GM12878 (cell line): ENCODE results near the gene RAD51B. TPM values are rescaled to one million over a fixed set of nuclear protein-coding genes. Genes with fewer than 3 reads are reported as not detected.
A peak's percentile ranks its signal among the peaks of the same experiment; 100 is the strongest.

Source experiments
- CHD1 ChIP-seq: IDR thresholded peaks from 2 replicates; pipeline ENCODE4 v1.6.1; 2012; ENCODE audit warnings: low read depth, low read length, improper control_type of control experiment
- NFIC ChIP-seq: IDR thresholded peaks from 2 replicates; pipeline ENCODE4 v1.6.1; 2012; ENCODE audit warnings: low read depth, mild to moderate bottlenecking, inconsistent platforms, low read length, moderate library complexity
- RUNX3 ChIP-seq: IDR thresholded peaks from 2 replicates; pipeline ENCODE4 v1.6.1; 2012; ENCODE audit warnings: low read length, inconsistent platforms
- SP1 ChIP-seq: IDR thresholded peaks from one replicate; pipeline ENCODE4 v1.6.1; 2011; ENCODE audit warnings: low read depth, low read length
- STAT3 ChIP-seq: IDR thresholded peaks from 2 replicates; pipeline ENCODE4 v1.6.1; 2011; ENCODE audit warnings: low read depth, low read length, improper control_type of control experiment
- ZSCAN29 ChIP-seq: fragments of 450-650 bp; IDR thresholded peaks from 2 replicates; pipeline ENCODE4 v1.6.1; 2017; ENCODE audit warnings: mild to moderate bottlenecking, moderate library complexity
- ZZZ3 ChIP-seq: IDR thresholded peaks from 2 replicates; pipeline ENCODE4 v1.6.1; 2011; ENCODE audit warnings: low read depth; ENCODE audit not compliant: control insufficient read depth, insufficient read length
- polyA plus RNA-seq, 11 experiments: library from polyadenylated mRNA; depleted of rRNA in 4 of 11; unstranded in 6 of 11; stranded (reverse) in 5 of 11; fragments of >200 nt; fragmentation: Nextera tagmentation in 4 of 11; fragmentation: Illumina TruSeq in 1 of 11; extraction: Ambion mirVana in 4 of 11; extraction: Trizol in 1 of 11; gene quantifications; 1 replicate in 1 of 11; 2 replicates in 10 of 11; pipeline versions ENCODE4 v1.2.1 to v1.2.3, GENCODE V29; 2011 to 2016; ENCODE audit warnings: inconsistent platforms in 2 of 11, missing spikeins in 2 of 11, low read depth in 1 of 11
- total RNA-seq, 4 experiments: library from RNA; depleted of rRNA in 3 of 4; stranded (reverse); fragments of >200 nt in 3 of 4; fragmentation: Illumina TruSeq in 1 of 4; extraction: Trizol in 1 of 4; gene quantifications; 2 replicates each; pipeline versions ENCODE4 v1.2.1 to v1.2.3, GENCODE V29; 2013 to 2021
- TF ChIP-seq, protein P1 (sequence below): fragments of 150-350 bp; IDR thresholded peaks from 2 replicates; pipeline ENCODE4 v1.6.1; 2016; ENCODE audit warnings: low read depth, low read length

RAD51B gene
- total and polyA plus RNA-seq, 10 of the 15 experiments (the other 5 are each of a cell fraction or from before 2014, with no cell fraction given): 9.8 to 26.8 (median 21.3) TPM

GRCh38 chr14:68506645-68507419 lies 687.3 kb downstream of the RAD51B start (continued):
- 0 out of 2 replicates have a peak, but pooled peaks have one; percentile 85 for TF ChIP-seq STAT3
- TF ChIP-seq, protein P1, sequence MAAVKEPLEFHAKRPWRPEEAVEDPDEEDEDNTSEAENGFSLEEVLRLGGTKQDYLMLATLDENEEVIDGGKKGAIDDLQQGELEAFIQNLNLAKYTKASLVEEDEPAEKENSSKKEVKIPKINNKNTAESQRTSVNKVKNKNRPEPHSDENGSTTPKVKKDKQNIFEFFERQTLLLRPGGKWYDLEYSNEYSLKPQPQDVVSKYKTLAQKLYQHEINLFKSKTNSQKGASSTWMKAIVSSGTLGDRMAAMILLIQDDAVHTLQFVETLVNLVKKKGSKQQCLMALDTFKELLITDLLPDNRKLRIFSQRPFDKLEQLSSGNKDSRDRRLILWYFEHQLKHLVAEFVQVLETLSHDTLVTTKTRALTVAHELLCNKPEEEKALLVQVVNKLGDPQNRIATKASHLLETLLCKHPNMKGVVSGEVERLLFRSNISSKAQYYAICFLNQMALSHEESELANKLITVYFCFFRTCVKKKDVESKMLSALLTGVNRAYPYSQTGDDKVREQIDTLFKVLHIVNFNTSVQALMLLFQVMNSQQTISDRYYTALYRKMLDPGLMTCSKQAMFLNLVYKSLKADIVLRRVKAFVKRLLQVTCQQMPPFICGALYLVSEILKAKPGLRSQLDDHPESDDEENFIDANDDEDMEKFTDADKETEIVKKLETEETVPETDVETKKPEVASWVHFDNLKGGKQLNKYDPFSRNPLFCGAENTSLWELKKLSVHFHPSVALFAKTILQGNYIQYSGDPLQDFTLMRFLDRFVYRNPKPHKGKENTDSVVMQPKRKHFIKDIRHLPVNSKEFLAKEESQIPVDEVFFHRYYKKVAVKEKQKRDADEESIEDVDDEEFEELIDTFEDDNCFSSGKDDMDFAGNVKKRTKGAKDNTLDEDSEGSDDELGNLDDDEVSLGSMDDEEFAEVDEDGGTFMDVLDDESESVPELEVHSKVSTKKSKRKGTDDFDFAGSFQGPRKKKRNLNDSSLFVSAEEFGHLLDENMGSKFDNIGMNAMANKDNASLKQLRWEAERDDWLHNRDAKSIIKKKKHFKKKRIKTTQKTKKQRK: no peak
- no peak for TF ChIP-seq ZZZ3
- peak; percentile 91 for TF ChIP-seq RUNX3
- TF ChIP-seq SP1: no peak
- peak; percentile 84 for TF ChIP-seq NFIC
- no peak for TF ChIP-seq ZSCAN29
- no peak for TF ChIP-seq CHD1
- TF ChIP-seq, all 136 proteins: peak for 43
